Fibroblast of the aortic adventitia (primary cell): ENCODE results near the gene SLC39A3. TPM values are rescaled to one million over a fixed set of nuclear protein-coding genes. Genes with fewer than 3 reads are reported as not detected.

Experiments
- DNase-seq: peaks from one replicate; pipeline ENCODE4 v3.0.0-alpha.2; 2010; ENCODE audit warnings: low read depth
- H3K4me3 ChIP-seq: 2 replicates; pipeline ENCODE4 v1.5.1; 2011; ENCODE audit warnings: low read depth, mild to moderate bottlenecking, control low read depth, low read length, moderate library complexity
- total RNA-seq: library from RNA; depleted of rRNA; stranded (reverse); fragments of >200 nt; gene quantifications from 2 replicates; pipeline ENCODE4 v1.2.3, GENCODE V29; 2012; ENCODE audit warnings: low replicate concordance
- TF ChIP-seq, protein P1 (sequence below): IDR thresholded peaks from 2 replicates; pipeline ENCODE4 v1.5.1; 2011; ENCODE audit warnings: mild to moderate bottlenecking, low read length, control low read depth, inconsistent platforms; ENCODE audit not compliant: insufficient read depth

SLC39A3 gene
- total RNA-seq, 1 donor: 28.4 TPM

DNA sequence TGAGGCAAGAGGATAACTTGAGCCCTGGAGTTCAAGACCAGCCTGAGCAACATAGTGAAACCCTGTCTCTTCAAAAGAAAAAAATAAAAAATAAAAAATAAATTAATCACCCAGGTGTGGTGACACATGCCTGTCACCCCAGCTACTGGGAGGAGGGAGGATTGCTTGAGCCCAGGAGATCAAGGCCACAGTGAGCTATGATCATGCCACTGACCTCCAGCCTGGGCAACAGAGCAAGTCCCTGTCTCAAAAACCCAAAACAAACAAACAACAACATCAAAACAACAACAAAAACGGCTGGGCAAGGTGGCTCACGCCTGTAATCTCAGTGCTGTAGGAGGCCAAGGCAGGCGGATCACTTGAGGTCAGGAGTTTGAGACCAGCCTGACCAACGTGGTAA is 4.3 kb upstream of the SLC39A3 start:
- TF ChIP-seq, protein P1, sequence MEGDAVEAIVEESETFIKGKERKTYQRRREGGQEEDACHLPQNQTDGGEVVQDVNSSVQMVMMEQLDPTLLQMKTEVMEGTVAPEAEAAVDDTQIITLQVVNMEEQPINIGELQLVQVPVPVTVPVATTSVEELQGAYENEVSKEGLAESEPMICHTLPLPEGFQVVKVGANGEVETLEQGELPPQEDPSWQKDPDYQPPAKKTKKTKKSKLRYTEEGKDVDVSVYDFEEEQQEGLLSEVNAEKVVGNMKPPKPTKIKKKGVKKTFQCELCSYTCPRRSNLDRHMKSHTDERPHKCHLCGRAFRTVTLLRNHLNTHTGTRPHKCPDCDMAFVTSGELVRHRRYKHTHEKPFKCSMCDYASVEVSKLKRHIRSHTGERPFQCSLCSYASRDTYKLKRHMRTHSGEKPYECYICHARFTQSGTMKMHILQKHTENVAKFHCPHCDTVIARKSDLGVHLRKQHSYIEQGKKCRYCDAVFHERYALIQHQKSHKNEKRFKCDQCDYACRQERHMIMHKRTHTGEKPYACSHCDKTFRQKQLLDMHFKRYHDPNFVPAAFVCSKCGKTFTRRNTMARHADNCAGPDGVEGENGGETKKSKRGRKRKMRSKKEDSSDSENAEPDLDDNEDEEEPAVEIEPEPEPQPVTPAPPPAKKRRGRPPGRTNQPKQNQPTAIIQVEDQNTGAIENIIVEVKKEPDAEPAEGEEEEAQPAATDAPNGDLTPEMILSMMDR: no peak
- no peak for DNase-seq
- no peak overlapping the region for H3K4me3 ChIP-seq

DNA sequence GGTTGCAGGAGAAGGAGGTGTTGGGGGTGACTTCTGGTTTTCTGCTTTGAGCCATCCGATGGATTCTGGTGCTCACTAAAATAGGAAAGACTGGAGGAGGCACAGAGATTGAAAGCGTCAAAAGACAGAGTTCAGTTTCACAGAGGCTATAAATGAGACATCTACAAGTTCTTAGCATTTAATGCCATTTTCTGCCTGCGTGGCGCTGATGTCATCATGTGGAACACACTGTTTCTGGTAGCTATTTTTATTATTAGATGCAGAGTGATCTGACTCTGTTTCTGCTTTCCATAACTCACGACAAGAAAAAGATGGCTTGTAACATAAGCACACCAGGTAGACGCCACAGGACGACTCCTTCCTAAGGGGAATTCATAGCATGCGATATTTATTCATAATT is 3.3 kb upstream of the SLC39A3 start:
- no peak overlapping the region for H3K4me3 ChIP-seq
- TF ChIP-seq, protein P1: no peak
- no peak for DNase-seq

DNA sequence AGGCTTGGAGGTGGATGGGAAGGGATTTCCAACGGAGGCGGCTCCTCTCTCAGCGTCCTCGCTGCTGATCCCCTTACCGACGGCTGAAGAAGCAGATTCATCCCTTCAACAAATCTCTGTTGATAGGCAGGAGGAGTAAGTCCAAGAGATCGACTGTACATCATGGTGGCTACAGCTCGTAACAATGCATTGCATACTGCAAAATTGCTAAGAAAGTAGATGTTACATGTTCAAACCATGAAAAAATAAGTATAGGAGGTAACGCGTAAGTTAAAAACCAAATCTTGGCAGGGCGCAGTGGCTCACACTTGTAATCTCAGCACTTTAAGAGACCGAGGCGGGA is 468 bp upstream of the SLC39A3 start:
- H3K4me3 ChIP-seq: no peak overlapping the region
- TF ChIP-seq, protein P1: no peak
- DNase-seq: no peak

DNA sequence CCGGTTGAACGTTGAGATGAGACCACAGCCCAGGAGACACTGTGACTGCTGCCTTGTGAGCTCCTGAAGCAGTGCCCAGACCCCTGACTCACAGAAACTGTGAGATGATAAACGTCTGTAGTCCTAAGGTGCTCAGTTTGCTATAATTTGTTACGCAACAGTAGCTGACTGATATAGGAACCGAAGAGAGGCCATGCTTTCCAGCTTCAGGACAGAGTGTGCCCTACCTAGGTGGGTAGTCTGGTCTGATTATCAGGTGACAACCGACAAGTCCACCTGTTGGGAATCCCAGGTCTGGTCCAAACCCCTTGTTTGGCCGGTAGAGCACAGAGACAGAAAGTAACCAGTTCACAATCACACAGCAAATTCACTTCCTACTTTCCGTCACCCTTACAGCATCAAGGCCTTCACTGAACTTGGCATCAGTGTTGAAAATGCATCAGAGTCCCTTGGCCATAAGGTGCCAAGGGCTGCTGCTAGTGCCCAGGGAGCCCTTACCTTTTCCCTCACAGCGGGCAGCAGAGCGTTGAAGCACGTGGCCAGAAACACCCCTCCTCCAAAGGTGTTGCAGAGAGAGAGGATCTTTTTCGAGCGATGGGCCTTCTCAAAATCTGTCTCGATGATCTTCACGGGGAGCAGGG is 3.1 kb downstream of the SLC39A3 start:
- DNase-seq: no peak
- TF ChIP-seq, protein P1: no peak

DNA sequence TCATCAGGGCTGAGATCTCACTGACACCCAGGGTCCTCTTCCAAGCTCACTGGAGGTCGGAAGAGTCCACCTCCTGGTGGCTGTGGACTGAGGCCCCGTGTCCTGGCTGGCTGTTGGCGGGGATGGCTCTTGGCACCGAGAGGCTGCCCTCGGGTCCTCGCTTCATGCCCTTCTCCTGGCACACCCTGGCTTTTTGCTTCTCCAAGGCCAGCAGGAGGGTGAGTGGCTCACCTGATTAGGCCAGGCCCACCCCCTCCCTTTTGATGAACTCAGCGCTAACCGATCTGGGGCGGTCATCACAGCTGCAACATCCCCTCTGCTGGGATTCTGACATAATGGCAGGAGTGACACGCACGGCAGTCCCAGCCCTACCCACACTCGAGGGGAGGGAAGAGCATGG is 4.4 kb downstream of the SLC39A3 start:
- no peak overlapping the region for H3K4me3 ChIP-seq
- no peak for DNase-seq
- TF ChIP-seq, protein P1: no peak

More for the DNA sequence above, 3.1 kb downstream of the SLC39A3 start:
- H3K4me3 ChIP-seq: no peak overlapping the region

DNA sequence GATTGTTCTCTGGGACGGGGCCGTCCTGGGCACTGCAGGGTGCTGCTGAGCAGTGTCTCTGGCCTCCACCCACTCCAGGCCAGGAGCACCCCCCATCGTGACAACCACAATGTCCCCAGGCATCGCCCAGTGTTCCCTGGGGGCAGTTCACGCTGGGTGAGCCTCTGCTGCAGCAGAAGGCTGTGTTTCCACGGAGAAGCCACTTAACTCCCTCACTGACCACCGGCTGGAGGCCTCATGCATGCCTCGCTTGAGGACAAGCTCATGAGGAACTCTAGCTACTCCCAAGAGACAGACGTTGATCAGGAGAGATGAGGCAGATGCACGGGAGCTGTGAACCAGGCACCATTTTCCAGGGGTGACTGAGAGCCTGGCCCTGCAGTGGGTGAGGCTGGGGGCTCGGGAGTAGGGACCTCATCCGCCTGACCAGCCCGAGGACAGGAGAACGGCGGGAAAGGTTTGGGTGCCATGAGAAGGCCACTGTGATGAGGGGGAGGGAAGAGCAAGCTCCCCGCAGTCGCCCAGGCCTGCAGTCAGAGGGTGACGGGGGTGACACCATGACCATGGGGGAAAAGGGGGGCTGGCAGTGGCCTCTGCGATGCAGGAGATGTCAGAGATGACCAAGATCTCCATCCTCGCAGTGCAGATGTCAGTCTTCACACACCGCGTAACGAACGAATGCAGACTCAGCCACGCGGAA is 5.1 kb downstream of the SLC39A3 start:
- no peak for DNase-seq
- H3K4me3 ChIP-seq: no peak overlapping the region
- TF ChIP-seq, protein P1: no peak
